ENCODE results near the gene AXIN1.

DNA sequence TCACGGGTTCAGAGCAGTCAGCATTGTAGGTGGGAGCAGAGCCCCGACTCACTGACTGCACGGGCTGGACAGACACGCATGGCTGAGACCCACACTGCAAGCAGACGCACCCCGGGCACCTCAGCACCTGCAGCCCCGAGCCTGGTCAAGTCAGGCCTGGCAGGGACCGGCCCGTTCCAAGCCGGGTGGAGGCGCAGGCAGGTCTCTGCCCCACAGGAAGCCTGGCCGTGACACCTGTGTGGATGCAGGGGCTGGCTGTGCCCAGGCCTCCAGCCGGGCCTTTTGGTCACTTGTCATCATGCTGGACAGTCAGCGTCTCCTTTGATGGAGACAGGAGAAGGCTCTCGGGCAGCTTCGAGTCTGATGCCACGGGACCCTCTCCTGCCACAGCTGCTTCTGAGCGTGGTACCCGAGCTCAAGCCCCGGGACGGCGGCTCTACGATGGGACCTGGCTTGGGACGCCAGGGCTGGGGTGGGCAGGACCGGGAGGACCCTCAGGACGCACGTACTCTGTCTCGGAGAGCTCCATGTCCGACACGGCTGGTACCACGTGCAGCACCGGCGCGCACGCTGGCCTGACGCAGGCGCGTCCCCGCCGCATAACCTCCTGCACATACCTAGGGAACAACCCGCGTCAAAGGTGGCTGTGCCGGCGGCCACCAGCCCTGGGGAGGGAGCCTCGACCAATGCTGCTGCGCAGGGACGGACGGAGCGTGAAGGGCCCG, 61.7 kb downstream of the AXIN1 start:
- TF ChIP-seq, protein P1, sequence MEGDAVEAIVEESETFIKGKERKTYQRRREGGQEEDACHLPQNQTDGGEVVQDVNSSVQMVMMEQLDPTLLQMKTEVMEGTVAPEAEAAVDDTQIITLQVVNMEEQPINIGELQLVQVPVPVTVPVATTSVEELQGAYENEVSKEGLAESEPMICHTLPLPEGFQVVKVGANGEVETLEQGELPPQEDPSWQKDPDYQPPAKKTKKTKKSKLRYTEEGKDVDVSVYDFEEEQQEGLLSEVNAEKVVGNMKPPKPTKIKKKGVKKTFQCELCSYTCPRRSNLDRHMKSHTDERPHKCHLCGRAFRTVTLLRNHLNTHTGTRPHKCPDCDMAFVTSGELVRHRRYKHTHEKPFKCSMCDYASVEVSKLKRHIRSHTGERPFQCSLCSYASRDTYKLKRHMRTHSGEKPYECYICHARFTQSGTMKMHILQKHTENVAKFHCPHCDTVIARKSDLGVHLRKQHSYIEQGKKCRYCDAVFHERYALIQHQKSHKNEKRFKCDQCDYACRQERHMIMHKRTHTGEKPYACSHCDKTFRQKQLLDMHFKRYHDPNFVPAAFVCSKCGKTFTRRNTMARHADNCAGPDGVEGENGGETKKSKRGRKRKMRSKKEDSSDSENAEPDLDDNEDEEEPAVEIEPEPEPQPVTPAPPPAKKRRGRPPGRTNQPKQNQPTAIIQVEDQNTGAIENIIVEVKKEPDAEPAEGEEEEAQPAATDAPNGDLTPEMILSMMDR (conservative IDR thresholded peaks at IDR 0.05): no peak
- TF ChIP-seq EZH2 (IDR thresholded peaks at IDR 0.05; ENCODE audit: low read depth): no peak

Measured in PC-9 (cell line).